GM19240 (cell line): ENCODE results near the gene KIF18B.

Experiments
- DNase-seq: peaks from one replicate; pipeline ENCODE4 v3.0.0; 2011; ENCODE audit warnings: low spot score; ENCODE audit not compliant: insufficient read length

The KIF18B gene

GRCh38 chr17:44919411-44919810 is 28.2 kb downstream of the KIF18B start:
- DNase-seq = no peak

GRCh38 chr17:44918006-44918405 is 29.6 kb downstream of the KIF18B start:
- no peak for DNase-seq

- DNase-seq = no peak
These were observed 30.1 kb downstream of the KIF18B start for GRCh38 chr17:44917456-44917855.

GRCh38 chr17:44916781-44917241 is 30.8 kb downstream of the KIF18B start:
- no peak for DNase-seq

- DNase-seq = no peak
These were observed 31.5 kb downstream of the KIF18B start for GRCh38 chr17:44915862-44916780.

- DNase-seq = no peak
These were observed 32.2 kb downstream of the KIF18B start, which contains the start of gene GFAP for GRCh38 chr17:44915321-44915726. Gene GFAP (minus strand): TSS chr17:44915500. CDS start chr17:44915486, 14 bp downstream.

GRCh38 chr17:44914698-44915271 is 32.8 kb downstream of the KIF18B start:
- no peak for DNase-seq

GRCh38 chr17:44914148-44914547 is 33.4 kb downstream of the KIF18B start:
- no peak for DNase-seq

- no peak for DNase-seq
These were observed 33.9 kb downstream of the KIF18B start for GRCh38 chr17:44913676-44914075.

GRCh38 chr17:44912763-44913544 is 34.6 kb downstream of the KIF18B start:
- DNase-seq = no peak

GRCh38 chr17:44911133-44912001 is 36.2 kb downstream of the KIF18B start:
- no peak for DNase-seq

- no peak for DNase-seq
These were observed 37.1 kb downstream of the KIF18B start for GRCh38 chr17:44910231-44911106.

GRCh38 chr17:44909681-44910144 is 37.9 kb downstream of the KIF18B start:
- DNase-seq = no peak

- DNase-seq = no peak
These were observed 38.7 kb downstream of the KIF18B start for GRCh38 chr17:44908761-44909326.

- DNase-seq = no peak
These were observed 39.7 kb downstream of the KIF18B start for GRCh38 chr17:44907729-44908470.

GRCh38 chr17:44906763-44907728 is 40.5 kb downstream of the KIF18B start:
- DNase-seq = no peak

- no peak for DNase-seq
These were observed 41.4 kb downstream of the KIF18B start for GRCh38 chr17:44906010-44906646.
